Esophagus squamous epithelium (tissue), 5 donors: ENCODE measurements around the gene LRP1B. TPM values are rescaled to one million over a fixed set of nuclear protein-coding genes. Genes with fewer than 3 reads are reported as not detected.

ENCODE experiments used
- DNase-seq: peaks from one replicate; lab custom pipeline; 2025; lab: John Stamatoyannopoulos, UW
- H3K27ac ChIP-seq, 4 donors: fragments of 200-600 bp; sonication (generic); one replicate each; pipeline ENCODE4 v1.5.1; 2016 to 2019; ENCODE audit warnings: mild to moderate bottlenecking in 1 of 4
- H3K27me3 ChIP-seq, 4 donors: fragments of 200-600 bp; sonication (generic); 1 replicate in 3 of 4; 2 replicates in 1 of 4; pipeline versions ENCODE4 v1.5.1 to v1.6.0; 2017 to 2021; ENCODE audit warnings: antibody characterized with exemption in 1 of 4
- H3K36me3 ChIP-seq, 3 donors: fragments of 200-600 bp; sonication (generic); one replicate each; pipeline ENCODE4 v1.5.1; 2016 to 2019
- H3K4me1 ChIP-seq, 3 donors: fragments of 200-600 bp; sonication (generic); one replicate each; pipeline ENCODE4 v1.5.1; 2017 to 2019
- H3K4me3 ChIP-seq, 4 donors: fragments of 200-600 bp; sonication (generic); 1 replicate in 3 of 4; 2 replicates in 1 of 4; pipeline ENCODE4 v1.5.1; 2016 to 2019; ENCODE audit warnings: mild to moderate bottlenecking in 2 of 4, moderate library complexity in 1 of 4
- H3K9me3 ChIP-seq, 3 donors: fragments of 200-600 bp; sonication (generic); one replicate each; pipeline ENCODE4 v1.5.1; 2016 to 2019
- CTCF ChIP-seq, 6 experiments: fragments of 450-650 bp in 4 of 6; fragments of 200-600 bp in 2 of 6; sonication (generic) in 2 of 6; IDR thresholded peaks; one replicate each; pipeline ENCODE4 v1.5.1; 2016 to 2019; ENCODE audit warnings: antibody characterized with exemption in 6 of 6, mild to moderate bottlenecking in 4 of 6, moderate library complexity in 4 of 6
- POLR2A ChIP-seq, 4 donors: fragments of 450-650 bp; IDR thresholded peaks; one replicate each; pipeline ENCODE4 v1.6.1; 2017; ENCODE audit warnings: antibody characterized with exemption in 4 of 4, mild to moderate bottlenecking in 4 of 4, moderate library complexity in 3 of 4
- WGBS, 2 donors: methylation state at CpG; one replicate each; pipeline ENCODE4 v1.1.5; 2018; 5-methylcytosine and 5-hydroxymethylcytosine counted together
- intact Hi-C: fragments of 100-400 bp; cut with DNase I; formaldehyde crosslinking; loops from one replicate; pipeline ENCODE4 v1.15.0; 2022
- total RNA-seq, 4 donors: library from RNA; depleted of rRNA; stranded (reverse); fragments of >200 nt; gene quantifications; one replicate each; pipeline ENCODE4 v1.1.0, GENCODE V29; 2016
- donor health status: DM: yes; HTN: yes; CAD: no.

LRP1B gene
- total RNA-seq, 4 donors from 2014 or later = 0.04 to 1.1 (median 0.23) TPM

DNA sequence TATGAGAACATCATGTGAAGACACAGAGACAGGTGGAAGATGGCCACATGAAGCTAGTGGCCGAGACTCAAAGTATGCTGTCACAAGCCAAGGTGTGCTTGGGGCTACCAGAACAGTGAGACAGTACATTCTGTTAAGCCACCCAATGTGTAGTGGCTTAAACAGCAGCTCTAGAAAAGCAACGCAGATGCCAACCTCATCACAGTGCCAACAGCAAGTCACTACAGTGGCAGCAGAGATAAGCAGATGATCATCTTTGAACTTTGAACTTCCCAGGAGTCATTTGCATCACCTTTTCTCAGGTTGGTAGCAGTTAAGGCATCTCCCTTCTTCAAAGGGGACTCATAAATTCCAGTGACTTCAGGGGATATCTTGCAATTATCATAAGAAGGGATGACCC is 394.4 kb downstream of the LRP1B start:
- TF ChIP-seq CTCF (IDR thresholded peaks at IDR 0.05) = no peak
- no peak for TF ChIP-seq POLR2A (IDR thresholded peaks at IDR 0.05)
- H3K27me3 ChIP-seq = no peaks in the 10 kb centered on the region
- DNase-seq = no peak
- H3K36me3 ChIP-seq = no peaks in the 10 kb centered on the region
- 83 to 89% methylated on average over 2 of the region's 2 CpGs for WGBS, 2 donors
- H3K4me3 ChIP-seq = no peak overlapping the region
- no peaks in the 10 kb centered on the region for H3K4me1 ChIP-seq
- no peak overlapping the region for H3K27ac ChIP-seq
- H3K9me3 ChIP-seq = no peaks in the 10 kb centered on the region
- intact Hi-C loops = no loop called here

- WGBS, 2 donors = 67 to 82% methylated on average over 1 of the region's 1 CpG
- intact Hi-C loops = no loop called here
- no peak for DNase-seq
- no peaks in the 10 kb centered on the region for H3K36me3 ChIP-seq
- no peak overlapping the region for H3K4me3 ChIP-seq
- no peaks in the 10 kb centered on the region for H3K27me3 ChIP-seq
- H3K9me3 ChIP-seq = no peaks in the 10 kb centered on the region
- TF ChIP-seq CTCF (IDR thresholded peaks at IDR 0.05) (no peak), POLR2A (IDR thresholded peaks at IDR 0.05) (no peak)
- H3K27ac ChIP-seq = no peak overlapping the region
- no peaks in the 10 kb centered on the region for H3K4me1 ChIP-seq
Observed at GRCh38 chr2:141728886-141729285, 401.9 kb downstream of the LRP1B start.

DNA sequence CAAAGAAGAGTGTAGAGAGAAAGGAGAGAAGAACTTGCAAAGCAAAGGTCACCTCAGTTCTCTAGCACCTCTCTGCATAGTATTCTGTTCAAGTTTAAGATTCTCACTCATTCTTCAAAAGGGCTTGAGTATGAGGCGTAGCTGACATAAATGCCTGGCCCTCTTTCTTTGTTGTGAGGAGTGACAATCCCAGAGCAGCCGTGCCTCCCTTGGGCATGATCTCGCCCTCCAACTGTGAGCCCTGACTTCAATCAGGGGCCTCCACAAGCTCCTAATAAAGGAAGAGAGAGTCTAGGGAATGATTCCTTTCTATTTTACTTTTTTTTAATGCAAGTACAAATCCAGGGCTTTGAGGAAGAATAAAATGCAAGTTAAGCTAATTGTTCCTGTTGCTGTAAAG is 402.7 kb downstream of the LRP1B start:
- no peak for TF ChIP-seq POLR2A (IDR thresholded peaks at IDR 0.05)
- TF ChIP-seq CTCF (IDR thresholded peaks at IDR 0.05) = no peak
- no peak overlapping the region for H3K4me3 ChIP-seq
- no peaks in the 10 kb centered on the region for H3K36me3 ChIP-seq
- no peak for DNase-seq
- 74 to 79% methylated on average over 3 of the region's 3 CpGs for WGBS, 2 donors
- intact Hi-C loops = no loop called here
- no peaks in the 10 kb centered on the region for H3K9me3 ChIP-seq
- H3K27ac ChIP-seq = no peak overlapping the region
- no peaks in the 10 kb centered on the region for H3K27me3 ChIP-seq
- H3K4me1 ChIP-seq = no peaks in the 10 kb centered on the region

DNA sequence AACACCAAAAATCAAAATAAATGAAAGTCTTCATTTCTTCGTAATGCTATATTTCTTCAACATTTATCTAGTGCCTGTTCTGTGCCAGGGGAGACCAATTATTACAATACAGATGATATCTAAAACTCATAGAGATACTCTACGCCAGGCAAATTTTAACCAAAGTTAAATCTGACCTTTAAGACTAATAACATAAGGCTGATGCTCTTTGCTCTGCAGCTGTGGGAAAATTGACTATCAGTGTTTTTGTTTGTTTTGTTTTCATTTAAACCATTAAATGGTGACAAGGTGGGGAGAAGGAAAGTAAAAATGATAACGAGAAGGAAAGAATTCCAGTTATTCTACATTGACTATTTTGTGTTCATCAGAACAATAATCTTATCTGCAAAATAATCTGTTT is 406.4 kb downstream of the LRP1B start:
- intact Hi-C loops = no loop called here
- H3K27ac ChIP-seq = no peak overlapping the region
- 75 to 76% methylated on average over 3 of the region's 3 CpGs for WGBS, 2 donors
- no peak overlapping the region for H3K4me3 ChIP-seq
- TF ChIP-seq CTCF (IDR thresholded peaks at IDR 0.05) (no peak), POLR2A (IDR thresholded peaks at IDR 0.05) (no peak)
- H3K27me3 ChIP-seq = no peaks in the 10 kb centered on the region
- no peaks in the 10 kb centered on the region for H3K9me3 ChIP-seq
- H3K4me1 ChIP-seq = no peaks in the 10 kb centered on the region
- no peaks in the 10 kb centered on the region for H3K36me3 ChIP-seq
- DNase-seq = no peak

DNA sequence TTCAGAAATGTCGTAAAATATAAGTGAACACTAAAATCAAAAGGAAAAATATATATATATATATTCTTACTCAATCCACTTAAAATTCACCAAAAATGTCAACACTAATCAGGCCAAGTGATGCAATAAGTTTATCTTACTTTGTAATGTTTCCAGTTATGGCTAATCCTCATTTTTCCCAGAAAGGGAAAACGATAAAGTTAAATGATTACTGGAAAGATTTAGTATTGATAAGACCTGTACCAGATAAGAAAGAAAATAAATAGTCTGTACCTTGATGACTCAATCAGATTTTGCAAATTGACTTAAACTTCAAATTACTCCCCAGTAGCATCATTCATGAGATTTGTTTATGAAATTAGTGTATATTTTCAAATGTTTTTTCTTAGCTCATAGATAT is 407.0 kb downstream of the LRP1B start:
- no peaks in the 10 kb centered on the region for H3K36me3 ChIP-seq
- 65 to 67% methylated on average over 2 of the region's 2 CpGs for WGBS, 2 donors
- H3K27ac ChIP-seq = no peak overlapping the region
- no peaks in the 10 kb centered on the region for H3K9me3 ChIP-seq
- no peak for TF ChIP-seq CTCF (IDR thresholded peaks at IDR 0.05)
- TF ChIP-seq POLR2A (IDR thresholded peaks at IDR 0.05) = no peak
- H3K4me1 ChIP-seq = no peaks in the 10 kb centered on the region
- H3K4me3 ChIP-seq = no peak overlapping the region
- DNase-seq = no peak
- H3K27me3 ChIP-seq = no peaks in the 10 kb centered on the region
- intact Hi-C loops = no loop called here
